Adrenal gland (tissue), 5 donors: ENCODE measurements around the gene GIMAP1.

Experiments
- POLR2A ChIP-seq, 2 donors: fragments of 450-650 bp; IDR thresholded peaks; one replicate each; pipeline ENCODE4 v1.6.1; 2017; ENCODE audit warnings: antibody characterized with exemption in 2 of 2, mild to moderate bottlenecking in 2 of 2, moderate library complexity in 1 of 2
- TF ChIP-seq, protein P1 (sequence below), 6 experiments: fragments of 450-650 bp in 4 of 6; fragments of 200-600 bp in 2 of 6; sonication (generic) in 1 of 6; IDR thresholded peaks; 1 replicate in 5 of 6; 2 replicates in 1 of 6; pipeline versions ENCODE4 v1.5.1 to v1.8.0; 2016 to 2021; ENCODE audit warnings: antibody characterized with exemption in 6 of 6, mild to moderate bottlenecking in 2 of 6, moderate library complexity in 1 of 6
- donor health status: DM: no; HTN: no; CAD: no.

- TF ChIP-seq, protein P1, sequence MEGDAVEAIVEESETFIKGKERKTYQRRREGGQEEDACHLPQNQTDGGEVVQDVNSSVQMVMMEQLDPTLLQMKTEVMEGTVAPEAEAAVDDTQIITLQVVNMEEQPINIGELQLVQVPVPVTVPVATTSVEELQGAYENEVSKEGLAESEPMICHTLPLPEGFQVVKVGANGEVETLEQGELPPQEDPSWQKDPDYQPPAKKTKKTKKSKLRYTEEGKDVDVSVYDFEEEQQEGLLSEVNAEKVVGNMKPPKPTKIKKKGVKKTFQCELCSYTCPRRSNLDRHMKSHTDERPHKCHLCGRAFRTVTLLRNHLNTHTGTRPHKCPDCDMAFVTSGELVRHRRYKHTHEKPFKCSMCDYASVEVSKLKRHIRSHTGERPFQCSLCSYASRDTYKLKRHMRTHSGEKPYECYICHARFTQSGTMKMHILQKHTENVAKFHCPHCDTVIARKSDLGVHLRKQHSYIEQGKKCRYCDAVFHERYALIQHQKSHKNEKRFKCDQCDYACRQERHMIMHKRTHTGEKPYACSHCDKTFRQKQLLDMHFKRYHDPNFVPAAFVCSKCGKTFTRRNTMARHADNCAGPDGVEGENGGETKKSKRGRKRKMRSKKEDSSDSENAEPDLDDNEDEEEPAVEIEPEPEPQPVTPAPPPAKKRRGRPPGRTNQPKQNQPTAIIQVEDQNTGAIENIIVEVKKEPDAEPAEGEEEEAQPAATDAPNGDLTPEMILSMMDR (IDR thresholded peaks at IDR 0.05) = no peak
- no peak for TF ChIP-seq POLR2A (IDR thresholded peaks at IDR 0.05)
These were observed 36.8 kb downstream of the GIMAP1 start for GRCh38 chr7:150753239-150753638.
